ENCODE data around the gene MELK.
A peak's percentile ranks its signal among the peaks of the same experiment; 100 is the strongest.
"Not testable (repeated sequence)": the region's sequence is repeated elsewhere in the genome, so short reads cannot be mapped to it uniquely, and the experiment has no call there.

The MELK gene

GRCh38 chr9:36559036-36559695 is 13.5 kb upstream of the MELK start:
- ATAC-seq (replicated peaks) (no peak), DNase-seq (no peak)
- H3K27me3 Mint-ChIP-seq, result no peaks in the 10 kb centered on the region
- H3K4me3 Mint-ChIP-seq, result no peak overlapping the region
- H3K27ac Mint-ChIP-seq, result no peak overlapping the region
- H3K9me3 Mint-ChIP-seq, result no peaks in the 10 kb centered on the region
- no peaks in the 10 kb centered on the region for H3K36me3 Mint-ChIP-seq
- H3K4me1 Mint-ChIP-seq, result peaks cover 0 to 2% of the 10 kb centered on the region in 2 donors

- no peak overlapping the region for H3K4me3 Mint-ChIP-seq
- no peak for DNase-seq
- H3K4me1 Mint-ChIP-seq, result peaks cover 0 to under 1% of the 10 kb centered on the region in 2 donors
Observed at GRCh38 chr9:36560771-36561170, 11.9 kb upstream of the MELK start.

GRCh38 chr9:36562801-36563200 is 9.9 kb upstream of the MELK start:
- H3K27me3 Mint-ChIP-seq; DNase-seq; H3K36me3 Mint-ChIP-seq; H3K27ac Mint-ChIP-seq; ATAC-seq (replicated peaks); H3K4me1 Mint-ChIP-seq; H3K9me3 Mint-ChIP-seq; H3K4me3 Mint-ChIP-seq: not testable (repeated sequence)

More at GRCh38 chr9:36560771-36561170, 11.9 kb upstream of the MELK start:
- Mint-ChIP-seq H3K27me3 (no peaks in the 10 kb centered on the region), H3K9me3 (no peaks in the 10 kb centered on the region), H3K36me3 (no peaks in the 10 kb centered on the region), H3K27ac (no peak overlapping the region)
- ATAC-seq (replicated peaks), result no peak

- Mint-ChIP-seq H3K9me3 (no peaks in the 10 kb centered on the region), H3K27me3 (no peaks in the 10 kb centered on the region), H3K27ac (no peak overlapping the region), H3K36me3 (no peaks in the 10 kb centered on the region), H3K4me1 (no peaks in the 10 kb centered on the region), H3K4me3 (no peak overlapping the region)
- DNase-seq (no peak), ATAC-seq (replicated peaks) (no peak)
Observed at GRCh38 chr9:36566813-36567221, 5.9 kb upstream of the MELK start.

GRCh38 chr9:36568681-36569080 is 4.0 kb upstream of the MELK start:
- H3K27me3 Mint-ChIP-seq; H3K4me1 Mint-ChIP-seq; DNase-seq; H3K36me3 Mint-ChIP-seq; H3K9me3 Mint-ChIP-seq; H3K4me3 Mint-ChIP-seq; H3K27ac Mint-ChIP-seq; ATAC-seq (replicated peaks): not testable (repeated sequence)

GRCh38 chr9:36571333-36571732 is 1.4 kb upstream of the MELK start:
- DNase-seq, result no peak
- Mint-ChIP-seq H3K27me3 (no peaks in the 10 kb centered on the region), H3K27ac (peak overlapping the region; percentile 52), H3K36me3 (no peaks in the 10 kb centered on the region), H3K9me3 (no peaks in the 10 kb centered on the region), H3K4me1 (peaks cover 2 to 21% of the 10 kb centered on the region in 2 donors), H3K4me3 (no peak overlapping the region)
- no peak for ATAC-seq (replicated peaks)

- H3K27ac Mint-ChIP-seq; H3K9me3 Mint-ChIP-seq; ATAC-seq (replicated peaks); H3K36me3 Mint-ChIP-seq; H3K27me3 Mint-ChIP-seq; DNase-seq: not testable (repeated sequence)
- Mint-ChIP-seq H3K4me1 (peaks cover 2 to 21% of the 10 kb centered on the region in 2 donors), H3K4me3 (peak overlapping the region; percentile 90 to 91)
Observed at GRCh38 chr9:36574045-36574444, 1.4 kb downstream of the MELK start.

- Mint-ChIP-seq H3K4me3 (no peak overlapping the region), H3K27ac (no peak overlapping the region), H3K36me3 (no peaks in the 10 kb centered on the region), H3K4me1 (peaks cover 2 to 21% of the 10 kb centered on the region in 2 donors), H3K9me3 (no peaks in the 10 kb centered on the region), H3K27me3 (no peaks in the 10 kb centered on the region)
- ATAC-seq (replicated peaks) (no peak), DNase-seq (no peak)
Observed at GRCh38 chr9:36575411-36575882, 2.8 kb downstream of the MELK start.

- Mint-ChIP-seq H3K27me3 (no peaks in the 10 kb centered on the region), H3K27ac (no peak overlapping the region), H3K4me3 (no peak overlapping the region), H3K9me3 (no peaks in the 10 kb centered on the region), H3K4me1 (peaks cover 2 to 21% of the 10 kb centered on the region in 2 donors), H3K36me3 (no peaks in the 10 kb centered on the region)
- no peak for DNase-seq
- ATAC-seq (replicated peaks), result no peak
Observed at GRCh38 chr9:36576866-36577265, 4.2 kb downstream of the MELK start.

GRCh38 chr9:36584620-36585460 is 12.1 kb downstream of the MELK start:
- Mint-ChIP-seq H3K9me3 (no peaks in the 10 kb centered on the region), H3K4me1 (no peaks in the 10 kb centered on the region), H3K36me3 (no peaks in the 10 kb centered on the region), H3K27me3 (no peaks in the 10 kb centered on the region), H3K4me3 (no peak overlapping the region), H3K27ac (no peak overlapping the region)
- DNase-seq, result no peak
- ATAC-seq (replicated peaks), result no peak

GRCh38 chr9:36590231-36590630 is 17.5 kb downstream of the MELK start:
- H3K27ac Mint-ChIP-seq, result no peak overlapping the region
- ATAC-seq (replicated peaks) (no peak), DNase-seq (no peak)
- H3K4me1 Mint-ChIP-seq, result no peaks in the 10 kb centered on the region
- no peaks in the 10 kb centered on the region for H3K36me3 Mint-ChIP-seq
- no peaks in the 10 kb centered on the region for H3K9me3 Mint-ChIP-seq
- no peak overlapping the region for H3K4me3 Mint-ChIP-seq
- H3K27me3 Mint-ChIP-seq, result no peaks in the 10 kb centered on the region

- Mint-ChIP-seq H3K4me1 (no peaks in the 10 kb centered on the region), H3K9me3 (no peaks in the 10 kb centered on the region), H3K4me3 (no peak overlapping the region), H3K27ac (no peak overlapping the region), H3K27me3 (no peaks in the 10 kb centered on the region), H3K36me3 (peaks cover 2 to 3% of the 10 kb centered on the region in 2 donors)
- DNase-seq (no peak), ATAC-seq (replicated peaks) (no peak)
Observed at GRCh38 chr9:36592801-36593583, 20.3 kb downstream of the MELK start.

- Mint-ChIP-seq H3K36me3 (peaks cover 2 to 3% of the 10 kb centered on the region in 2 donors), H3K27ac (no peak overlapping the region), H3K4me1 (no peaks in the 10 kb centered on the region), H3K9me3 (no peaks in the 10 kb centered on the region), H3K27me3 (no peaks in the 10 kb centered on the region), H3K4me3 (no peak overlapping the region)
- DNase-seq (no peak), ATAC-seq (replicated peaks) (no peak)
Observed at GRCh38 chr9:36594213-36594612, 21.5 kb downstream of the MELK start.

- H3K36me3 Mint-ChIP-seq, result peaks cover 2 to 3% of the 10 kb centered on the region in 2 donors
- ATAC-seq (replicated peaks) (peak; percentile 46 to 58), DNase-seq (no peak)
- no peaks in the 10 kb centered on the region for H3K4me1 Mint-ChIP-seq
- H3K27me3 Mint-ChIP-seq, result no peaks in the 10 kb centered on the region
- H3K4me3 Mint-ChIP-seq, result no peak overlapping the region
- no peaks in the 10 kb centered on the region for H3K9me3 Mint-ChIP-seq
- H3K27ac Mint-ChIP-seq, result no peak overlapping the region
Observed at GRCh38 chr9:36597412-36598178, 24.9 kb downstream of the MELK start.
